HG03064 (cell line): ENCODE measurements around the gene NDST1.
"Not testable (repeated sequence)": the region's sequence is repeated elsewhere in the genome, so short reads cannot be mapped to it uniquely, and the experiment has no call there.

Experiments
- ATAC-seq: cut with Tn5 transposase; IDR thresholded peaks from one replicate; pipeline ENCODE4 v1.9.1; 2021; ENCODE audit warnings: low read depth; ENCODE audit not compliant: unreplicated experiment

The NDST1 gene

GRCh38 chr5:150505816-150506215, 2.1 kb upstream of the NDST1 start:
- no peak for ATAC-seq

- ATAC-seq: no peak
Measured at GRCh38 chr5:150506571-150507473, 1.1 kb upstream of the NDST1 start.

GRCh38 chr5:150508277-150508640, 328 bp downstream of the NDST1 start:
- ATAC-seq: no peak

GRCh38 chr5:150508828-150509227, 897 bp downstream of the NDST1 start:
- no peak for ATAC-seq

GRCh38 chr5:150509992-150510391, 2.1 kb downstream of the NDST1 start:
- ATAC-seq: no peak

- no peak for ATAC-seq
Measured at GRCh38 chr5:150510460-150511263, 2.7 kb downstream of the NDST1 start.

- no peak for ATAC-seq
Measured at GRCh38 chr5:150511578-150512367, 3.8 kb downstream of the NDST1 start.

- no peak for ATAC-seq
Measured at GRCh38 chr5:150512368-150512747, 4.4 kb downstream of the NDST1 start.

- no peak for ATAC-seq
Measured at GRCh38 chr5:150513375-150514309, 5.7 kb downstream of the NDST1 start.

- ATAC-seq: no peak
Measured at GRCh38 chr5:150514708-150515211, 6.8 kb downstream of the NDST1 start.

GRCh38 chr5:150515446-150515845, 7.5 kb downstream of the NDST1 start:
- ATAC-seq: no peak

- no peak for ATAC-seq
Measured at GRCh38 chr5:150516011-150516410, 8.1 kb downstream of the NDST1 start.

GRCh38 chr5:150517272-150518152, 9.6 kb downstream of the NDST1 start:
- no peak for ATAC-seq

GRCh38 chr5:150518712-150519559, 11.0 kb downstream of the NDST1 start:
- not testable (repeated sequence) for ATAC-seq

- no peak for ATAC-seq
Measured at GRCh38 chr5:150519560-150519945, 11.6 kb downstream of the NDST1 start.

GRCh38 chr5:150519978-150520377, 12.0 kb downstream of the NDST1 start:
- ATAC-seq: no peak

GRCh38 chr5:150520747-150521521, 13.0 kb downstream of the NDST1 start:
- ATAC-seq: no peak
